ENCODE results near the gene MAIP1. TPM values are rescaled to one million over a fixed set of nuclear protein-coding genes. Genes with fewer than 3 reads are reported as not detected.
"Not testable (repeated sequence)": the region's sequence is repeated elsewhere in the genome, so short reads cannot be mapped to it uniquely, and the experiment has no call there.

MAIP1 gene, protein sequence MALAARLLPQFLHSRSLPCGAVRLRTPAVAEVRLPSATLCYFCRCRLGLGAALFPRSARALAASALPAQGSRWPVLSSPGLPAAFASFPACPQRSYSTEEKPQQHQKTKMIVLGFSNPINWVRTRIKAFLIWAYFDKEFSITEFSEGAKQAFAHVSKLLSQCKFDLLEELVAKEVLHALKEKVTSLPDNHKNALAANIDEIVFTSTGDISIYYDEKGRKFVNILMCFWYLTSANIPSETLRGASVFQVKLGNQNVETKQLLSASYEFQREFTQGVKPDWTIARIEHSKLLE
- total RNA-seq, result 21.9 TPM

DNA sequence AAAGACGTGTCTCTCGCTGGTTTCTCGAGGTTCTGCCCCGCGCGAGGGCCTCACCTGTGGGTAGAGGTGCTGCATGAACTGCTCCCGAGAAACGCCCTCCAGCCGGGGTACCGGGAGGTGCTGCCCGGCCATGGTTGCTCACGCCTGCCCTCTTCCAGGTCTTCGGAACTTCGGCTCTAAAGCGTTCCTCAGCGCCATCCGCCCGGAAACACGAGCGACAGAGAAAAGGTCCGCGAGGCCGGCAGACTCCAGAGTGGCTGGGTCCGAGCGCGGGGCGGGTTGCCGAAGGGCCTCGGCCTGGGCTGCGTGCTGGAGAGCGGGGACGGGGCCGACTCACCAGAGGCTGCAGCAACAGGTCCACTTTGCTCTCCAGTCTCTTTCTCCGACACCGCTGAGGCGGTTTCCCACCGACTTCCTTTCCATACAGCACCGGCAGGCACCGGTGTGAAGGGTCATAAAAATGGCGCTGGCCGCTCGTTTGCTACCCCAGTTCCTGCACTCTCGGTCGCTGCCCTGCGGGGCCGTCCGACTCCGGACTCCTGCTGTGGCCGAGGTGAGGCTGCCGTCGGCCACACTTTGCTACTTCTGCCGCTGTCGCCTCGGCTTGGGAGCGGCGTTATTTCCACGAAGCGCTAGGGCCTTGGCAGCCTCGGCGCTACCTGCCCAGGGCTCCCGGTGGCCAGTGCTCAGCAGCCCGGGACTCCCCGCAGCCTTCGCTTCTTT, at the start of gene MAIP1, which contains the start of gene TYW5:
Gene MAIP1, plus strand, starts transcription at position 244 of the 723 bp plus-strand sequence. Its CDS starts 217 bp downstream, at position 461.
Gene TYW5, minus strand, starts transcription at position 153 of the 723 bp plus-strand sequence. Its CDS starts 21 bp downstream, at position 132.
- DNase-seq (ENCODE audit: low spot score), result peak; percentile 82

DNA sequence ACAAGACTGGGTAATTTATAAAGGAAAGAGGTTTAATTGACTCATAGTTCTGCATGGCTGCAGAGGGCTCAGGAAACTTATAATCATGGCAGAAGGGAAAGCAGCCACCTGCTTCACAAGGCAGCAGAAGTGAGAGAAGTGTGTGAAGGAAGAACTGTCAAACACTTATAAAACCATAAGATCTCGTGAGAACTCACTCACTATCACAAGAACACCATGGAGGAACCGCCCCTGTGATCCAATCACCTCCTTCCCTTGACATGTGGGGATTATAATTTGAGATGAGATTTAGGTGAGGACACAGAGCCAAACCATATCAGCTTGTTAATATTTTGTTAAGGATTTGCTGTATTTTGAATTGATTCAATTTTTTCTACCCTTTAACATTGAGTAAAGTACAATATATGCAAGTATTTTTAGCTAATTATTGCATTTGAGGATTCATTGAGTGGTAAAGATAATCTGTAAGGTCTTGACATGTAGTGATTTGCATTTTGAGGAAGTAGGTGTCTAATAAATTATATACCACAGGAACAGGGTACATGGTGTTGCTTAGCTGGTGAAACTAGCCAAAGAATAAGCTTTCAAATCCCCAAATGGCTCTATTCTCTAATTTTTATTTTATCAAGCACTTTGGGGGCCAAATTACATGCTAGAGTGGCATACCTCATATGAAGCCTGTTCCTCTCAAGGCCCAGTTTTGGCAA, 48.2 kb upstream of the MAIP1 start:
- no peak for DNase-seq (ENCODE audit: low spot score)

DNA sequence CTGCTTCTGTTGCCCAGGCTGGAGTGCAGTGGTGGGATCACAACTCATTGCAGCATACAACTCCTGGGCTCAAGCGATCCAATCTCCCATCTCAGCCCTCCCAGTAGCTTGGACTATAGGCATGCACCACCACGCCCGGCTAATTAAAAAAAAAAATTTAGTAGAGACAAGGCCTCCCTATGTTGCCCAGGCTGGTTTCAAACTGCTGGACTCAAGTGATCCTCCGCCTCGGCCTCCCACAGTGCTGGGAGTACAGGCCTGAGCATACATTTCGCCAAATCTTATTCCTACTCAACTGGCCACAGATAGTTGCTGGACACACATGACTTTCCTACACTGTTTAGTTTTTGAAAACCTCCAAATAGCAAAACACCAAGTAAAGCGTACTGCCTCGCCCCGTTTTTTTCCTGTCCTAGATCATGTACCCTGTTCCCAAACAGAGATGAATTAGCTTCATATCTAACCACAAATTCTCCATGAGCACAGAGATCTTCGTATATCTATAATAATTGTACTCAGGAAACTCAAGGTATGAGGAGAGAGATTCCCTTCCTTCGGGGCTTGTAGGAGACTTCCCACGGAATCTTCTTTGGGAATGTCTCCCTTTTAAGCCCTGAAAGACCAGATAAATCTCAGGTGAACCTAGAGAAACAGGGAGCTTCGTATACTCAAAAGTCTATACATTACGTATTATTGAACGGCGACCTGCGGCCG, 44.9 kb upstream of the MAIP1 start:
- DNase-seq (ENCODE audit: low spot score), result no peak

DNA sequence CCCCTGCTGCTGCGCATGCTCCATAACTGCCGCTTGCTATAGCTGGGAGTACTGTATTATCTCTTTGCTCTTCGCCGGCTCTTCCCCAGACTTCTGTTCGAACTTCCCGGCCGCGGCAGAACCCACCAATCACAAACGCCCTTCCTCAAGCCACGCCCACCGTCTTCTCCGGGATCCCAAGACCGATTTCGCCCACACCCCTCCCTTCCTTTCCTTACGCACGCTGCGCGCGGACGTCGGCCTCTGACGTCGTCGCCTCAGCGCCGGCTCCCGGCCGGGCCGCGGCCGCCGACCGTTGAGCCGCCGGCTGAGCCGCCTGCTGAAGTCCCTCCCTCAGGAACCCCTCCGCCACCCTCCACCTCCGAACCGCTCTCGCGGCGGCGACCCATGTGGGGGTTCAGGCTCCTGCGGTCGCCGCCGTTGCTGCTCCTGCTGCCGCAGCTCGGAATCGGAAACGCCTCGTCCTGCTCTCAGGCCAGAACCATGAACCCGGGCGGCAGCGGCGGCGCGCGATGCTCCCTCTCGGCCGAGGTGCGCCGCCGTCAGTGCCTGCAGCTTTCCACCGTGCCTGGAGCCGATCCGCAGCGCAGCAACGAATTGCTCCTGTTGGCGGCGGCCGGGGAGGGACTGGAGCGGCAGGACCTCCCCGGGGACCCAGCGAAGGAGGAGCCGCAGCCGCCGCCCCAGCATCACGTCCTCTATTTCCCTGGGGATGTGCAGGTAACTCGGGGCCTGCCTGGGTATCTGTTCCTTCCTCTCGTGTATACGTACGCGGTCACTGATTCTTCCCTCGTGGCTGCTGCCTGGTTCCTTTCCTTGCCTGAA, 44.1 kb upstream of the MAIP1 start, which contains the start of gene C2orf69:
Gene C2orf69, plus strand, starts transcription at position 242 of the 825 bp plus-strand sequence. Its CDS starts 146 bp downstream, at position 388.
- peak; percentile 98 for DNase-seq (ENCODE audit: low spot score)

DNA sequence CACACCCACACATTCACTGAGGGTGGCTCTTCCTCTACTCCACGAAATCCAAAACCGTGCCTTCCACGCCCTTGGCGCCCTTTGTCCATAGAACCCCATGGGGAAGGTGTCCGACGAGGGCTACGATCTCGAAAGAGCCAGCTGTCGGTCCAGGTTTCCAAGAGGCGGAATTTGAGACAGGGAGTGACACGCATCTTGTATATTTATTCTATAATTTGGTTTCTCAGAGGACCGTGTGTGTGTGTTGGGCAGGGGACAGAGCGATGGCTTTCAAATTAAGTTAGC, 43.6 kb upstream of the MAIP1 start:
- no peak for DNase-seq (ENCODE audit: low spot score)

DNA sequence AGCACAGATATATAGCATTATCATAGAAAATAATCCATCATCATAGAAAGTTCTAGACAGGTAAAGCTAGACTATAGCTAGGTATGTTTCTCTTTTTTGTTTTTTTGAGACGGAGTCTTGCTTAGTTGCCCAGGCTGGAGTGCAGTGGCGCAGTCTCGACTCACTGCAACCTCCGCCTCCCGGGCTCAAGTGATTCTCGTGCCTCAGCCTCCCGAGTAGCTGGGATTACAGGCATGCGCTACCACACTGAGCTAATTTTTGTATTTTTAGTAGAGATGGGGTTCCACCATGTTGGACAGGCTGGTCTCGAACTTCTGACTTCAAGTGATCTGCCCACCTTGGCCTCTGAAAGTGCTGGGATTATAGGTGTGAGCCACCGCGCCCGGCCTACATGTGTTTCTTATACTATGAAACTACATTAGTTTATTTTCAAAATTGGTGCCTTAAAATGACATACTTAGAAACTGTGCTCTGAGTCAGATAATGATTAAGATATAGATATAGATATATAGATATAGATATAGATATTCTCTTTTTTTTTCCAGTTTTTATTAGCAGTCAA, 42.7 kb upstream of the MAIP1 start:
- DNase-seq (ENCODE audit: low spot score), result not testable (repeated sequence)

DNA sequence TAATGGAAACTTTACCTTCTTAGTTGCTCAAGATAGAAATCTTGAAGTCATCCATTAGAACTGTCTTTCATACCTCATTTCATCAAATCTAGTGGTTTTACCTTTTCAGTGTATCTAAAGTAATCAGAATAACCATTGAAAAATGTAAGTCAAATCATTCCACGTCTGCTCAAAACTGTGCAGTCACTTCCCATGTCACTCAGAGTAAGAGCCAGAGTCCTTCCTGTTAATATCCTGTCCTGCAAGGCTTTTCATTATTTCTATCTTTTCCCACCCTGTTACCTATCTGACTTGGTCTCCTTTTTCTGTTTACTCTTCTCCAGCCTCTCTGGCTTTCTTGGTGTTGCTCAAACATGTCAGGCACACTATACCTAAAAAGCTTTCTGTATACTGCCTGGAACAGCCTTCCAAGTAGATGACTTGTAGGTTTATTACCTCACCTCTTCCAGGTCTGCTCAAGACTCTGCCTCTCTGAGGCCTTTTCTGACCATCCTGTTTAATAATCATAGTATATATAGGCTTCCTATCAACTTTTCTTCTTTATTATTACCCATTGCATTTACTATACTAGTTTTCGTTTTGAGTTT, 40.9 kb upstream of the MAIP1 start:
- no peak for DNase-seq (ENCODE audit: low spot score)

DNA sequence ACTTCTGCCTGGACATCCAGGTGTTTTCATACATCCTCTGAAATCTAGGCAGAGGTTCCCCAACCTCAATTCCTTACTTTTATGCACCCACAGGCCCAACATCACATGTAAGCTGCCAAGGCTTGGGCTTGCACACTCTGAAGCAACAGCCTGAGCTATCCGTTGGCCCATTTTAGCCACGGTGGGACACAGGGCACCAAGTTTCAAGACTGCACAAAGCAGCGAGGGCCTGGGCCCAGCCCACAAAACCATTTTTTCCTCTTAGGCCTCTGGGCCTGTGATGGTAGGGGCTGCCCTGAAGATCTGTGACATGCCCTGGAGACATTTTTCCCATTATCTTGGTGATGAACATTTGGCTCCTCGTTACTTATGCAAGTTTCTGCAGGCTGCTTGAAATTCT, 38.4 kb upstream of the MAIP1 start:
- no peak for DNase-seq (ENCODE audit: low spot score)

DNA sequence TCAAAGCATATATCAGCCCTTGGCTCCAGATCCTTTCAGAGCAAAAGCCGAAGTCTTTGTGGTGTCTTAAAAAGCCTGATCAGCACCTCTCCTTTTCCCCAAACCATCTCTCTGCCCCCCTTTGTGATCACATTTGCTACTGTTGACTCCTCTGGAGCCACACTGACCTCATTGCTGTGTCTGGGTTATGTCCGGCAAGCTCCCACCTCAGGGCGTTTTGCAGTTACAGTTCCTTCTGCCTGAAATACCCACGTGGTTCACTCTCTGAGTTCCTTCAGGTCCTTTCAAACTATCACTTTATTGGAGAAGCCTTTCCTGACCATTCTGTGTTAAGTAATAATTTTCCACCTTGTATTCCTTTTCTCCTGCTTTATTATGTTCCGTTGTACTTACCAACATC, 32.5 kb upstream of the MAIP1 start:
- no peak for DNase-seq (ENCODE audit: low spot score)

DNA sequence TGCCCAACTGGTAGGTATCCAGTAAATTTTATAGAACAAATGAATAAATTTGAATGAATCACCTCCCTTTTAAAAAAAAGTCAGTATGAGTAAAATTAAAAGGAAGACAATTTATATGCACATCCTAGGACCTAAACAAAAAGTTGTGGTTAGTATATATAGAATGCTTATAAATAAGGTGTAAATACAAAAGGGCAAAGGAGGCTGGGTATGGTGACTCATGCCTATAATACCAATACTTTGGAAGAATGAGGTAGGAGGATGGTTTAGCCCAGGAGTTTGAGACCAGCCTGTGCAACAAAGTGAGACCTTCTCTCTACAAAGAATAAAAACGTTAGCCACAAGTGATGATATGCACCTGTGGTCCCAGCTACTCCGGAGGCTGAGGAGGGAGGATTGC, 31.5 kb upstream of the MAIP1 start:
- no peak for DNase-seq (ENCODE audit: low spot score)

DNA sequence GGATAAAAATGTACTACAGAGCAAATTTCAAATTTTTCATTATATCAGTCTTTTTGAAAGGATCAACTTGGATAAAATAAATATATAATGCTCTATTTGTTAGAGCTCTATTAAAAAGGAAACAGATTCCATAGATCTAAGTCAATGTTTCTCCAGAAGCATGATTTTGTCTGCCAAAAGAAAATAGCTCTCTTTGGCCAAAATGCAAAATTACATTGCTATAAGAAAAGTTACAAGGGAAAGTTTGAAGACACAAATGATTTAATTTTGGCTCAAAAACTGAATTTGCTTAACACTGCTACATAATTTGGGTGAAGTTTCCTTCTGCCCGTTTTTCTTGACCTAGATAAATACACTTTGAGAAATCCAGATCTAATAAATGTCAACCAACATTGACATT, 28.6 kb upstream of the MAIP1 start:
- DNase-seq (ENCODE audit: low spot score), result no peak

DNA sequence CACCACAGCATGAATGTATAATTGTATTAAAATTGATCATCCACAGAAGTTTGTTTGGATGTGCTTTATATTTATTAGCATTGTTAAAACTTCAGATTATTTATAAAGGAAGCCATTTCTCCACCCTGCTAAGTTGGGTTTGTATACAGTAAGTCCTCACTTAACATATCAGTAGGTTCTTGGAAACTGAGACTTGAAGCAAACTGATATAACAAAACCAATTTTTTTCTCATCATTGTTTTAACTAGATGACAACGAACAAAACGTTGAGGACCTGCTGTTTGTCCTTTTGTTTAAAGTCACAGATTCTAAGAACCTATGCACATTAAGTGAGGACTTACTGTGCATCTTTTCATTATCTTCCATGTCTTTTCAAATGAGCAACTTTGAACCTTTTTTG, 27.2 kb upstream of the MAIP1 start:
- no peak for DNase-seq (ENCODE audit: low spot score)

DNA sequence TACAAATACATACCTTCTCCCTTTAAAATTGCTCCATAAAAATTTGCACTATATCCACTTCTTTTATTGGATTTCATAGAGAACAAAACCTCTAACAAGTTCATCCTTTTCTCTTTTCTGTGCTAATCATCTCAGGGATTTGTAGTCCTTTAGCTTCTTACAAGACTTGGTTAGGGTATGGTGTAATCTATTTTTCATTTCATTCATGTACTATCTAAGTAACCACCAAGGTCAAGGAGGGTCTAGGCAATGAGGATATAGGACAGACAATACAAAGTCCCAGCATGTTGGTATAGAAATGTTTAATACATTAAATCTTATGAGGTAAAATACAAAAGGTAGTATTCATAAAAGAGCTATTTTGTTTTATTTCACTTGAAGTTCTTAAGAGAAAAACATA, 26.8 kb upstream of the MAIP1 start:
- DNase-seq (ENCODE audit: low spot score), result no peak

DNA sequence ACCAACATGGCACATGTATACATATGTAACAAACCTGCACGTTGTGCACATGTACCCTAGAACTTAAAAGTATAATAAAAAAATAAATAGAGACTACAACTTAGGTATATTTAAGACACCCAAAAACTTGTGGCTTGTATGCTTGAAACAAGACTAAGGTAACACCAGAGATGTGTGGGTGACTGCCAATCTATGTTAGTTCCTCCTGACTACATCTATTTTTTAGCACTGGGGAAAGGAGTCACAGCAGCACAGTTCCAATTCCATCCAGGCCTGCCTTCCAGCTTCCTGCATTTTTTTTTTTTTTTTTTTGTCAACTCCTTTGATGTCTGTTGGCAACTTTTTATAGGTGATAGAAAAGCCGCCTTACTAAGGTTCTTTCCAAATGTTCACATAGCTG, 26.1 kb upstream of the MAIP1 start:
- no peak for DNase-seq (ENCODE audit: low spot score)

DNA sequence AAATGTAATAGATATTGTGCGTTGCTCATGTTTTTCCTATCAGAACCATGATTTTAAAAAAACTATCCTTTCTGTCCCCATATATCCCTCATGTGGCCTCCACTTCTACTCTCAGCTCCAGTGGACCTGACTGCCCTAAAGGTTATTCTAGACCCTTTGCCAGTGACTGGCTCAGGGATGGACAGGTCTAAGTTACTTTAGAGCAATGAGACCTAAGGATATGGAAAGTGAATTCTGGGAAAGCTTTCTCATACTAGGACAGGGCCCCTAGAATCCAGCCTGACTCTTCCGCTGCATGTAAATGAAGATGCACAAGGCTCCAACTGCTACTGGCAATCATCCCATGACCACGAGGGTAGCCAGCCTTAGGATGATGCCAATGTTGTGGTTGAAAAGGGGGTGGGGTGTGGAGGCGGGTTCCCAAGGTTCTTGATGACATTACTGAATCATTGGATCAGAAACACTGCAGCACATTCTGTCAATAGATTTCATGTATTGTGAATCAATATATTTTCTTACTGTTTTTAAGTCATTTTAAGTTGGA, 23.0 kb upstream of the MAIP1 start:
- DNase-seq (ENCODE audit: low spot score), result no peak

DNA sequence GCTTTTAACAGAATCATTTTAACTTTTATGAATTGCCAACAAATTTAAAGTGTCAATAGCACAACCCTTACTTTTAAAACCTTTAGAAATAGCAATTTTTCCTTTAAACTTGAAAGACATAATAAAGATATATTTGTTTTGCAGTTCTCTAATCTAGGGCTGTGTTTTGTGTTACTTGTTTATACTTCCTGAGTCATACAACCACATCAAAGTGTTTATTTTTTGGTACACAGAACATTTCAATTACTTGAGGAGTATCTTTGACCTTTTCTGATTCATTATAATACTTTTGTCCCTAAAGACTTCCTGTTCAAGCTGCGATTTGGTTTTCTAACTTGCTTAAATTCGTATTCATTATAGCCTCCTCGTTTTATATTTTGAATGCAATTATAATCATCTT, 21.9 kb upstream of the MAIP1 start:
- no peak for DNase-seq (ENCODE audit: low spot score)

DNA sequence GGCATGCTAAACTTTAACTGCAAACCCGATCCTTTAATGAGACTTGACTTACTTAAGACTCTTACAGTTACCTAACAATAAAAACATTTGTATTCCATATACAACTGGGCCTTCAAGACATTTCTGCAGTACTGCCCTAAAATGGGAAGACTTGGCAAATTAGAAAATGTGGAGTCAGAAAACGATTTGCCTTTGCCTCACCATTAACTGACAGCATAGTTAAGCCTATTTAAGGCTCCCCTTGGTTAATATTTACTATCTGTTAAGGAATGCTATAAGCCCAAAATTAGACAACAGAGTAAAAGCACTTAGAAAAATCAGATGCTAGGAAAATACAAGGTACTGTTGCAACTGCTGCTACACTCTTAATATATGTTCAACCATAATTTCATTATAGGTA, 18.8 kb upstream of the MAIP1 start:
- no peak for DNase-seq (ENCODE audit: low spot score)

DNA sequence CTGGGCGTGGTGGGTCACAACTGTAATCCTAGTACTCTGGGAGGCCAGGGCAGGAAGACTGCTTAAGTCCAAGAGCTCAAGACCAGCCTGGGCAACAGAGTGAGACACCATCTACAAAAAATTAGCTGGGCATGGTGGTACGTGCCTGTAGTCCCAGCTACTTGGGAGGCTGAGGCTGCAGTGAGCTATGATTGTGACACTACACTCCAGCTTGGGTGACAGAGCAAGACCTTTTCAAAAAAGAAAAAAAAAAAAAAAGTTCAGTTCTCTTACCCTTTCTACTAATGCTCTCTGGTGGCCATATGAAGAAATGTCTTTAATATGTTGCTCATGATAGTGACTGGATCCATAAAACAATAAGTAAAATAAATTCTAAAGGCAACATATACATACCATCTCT, 15.0 kb upstream of the MAIP1 start:
- no peak for DNase-seq (ENCODE audit: low spot score)

DNA sequence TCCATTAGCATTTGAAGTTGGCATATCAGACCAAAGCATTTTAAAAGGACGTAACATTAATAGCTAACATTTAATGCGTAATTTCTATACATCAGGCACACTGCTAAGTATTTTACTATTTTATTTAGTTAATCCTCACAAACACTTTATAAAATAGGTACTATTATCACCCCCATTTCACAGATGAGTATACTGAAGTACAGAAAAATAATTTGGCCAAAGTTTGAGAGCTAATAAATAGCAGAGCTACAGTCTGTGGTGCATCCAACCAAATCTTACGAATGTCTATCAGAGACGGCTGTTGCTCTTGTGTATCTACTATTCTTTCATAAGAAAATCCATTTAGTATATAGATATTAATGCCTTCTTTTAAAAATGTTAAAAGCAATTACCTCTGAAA, 12.0 kb upstream of the MAIP1 start:
- DNase-seq (ENCODE audit: low spot score), result no peak

DNA sequence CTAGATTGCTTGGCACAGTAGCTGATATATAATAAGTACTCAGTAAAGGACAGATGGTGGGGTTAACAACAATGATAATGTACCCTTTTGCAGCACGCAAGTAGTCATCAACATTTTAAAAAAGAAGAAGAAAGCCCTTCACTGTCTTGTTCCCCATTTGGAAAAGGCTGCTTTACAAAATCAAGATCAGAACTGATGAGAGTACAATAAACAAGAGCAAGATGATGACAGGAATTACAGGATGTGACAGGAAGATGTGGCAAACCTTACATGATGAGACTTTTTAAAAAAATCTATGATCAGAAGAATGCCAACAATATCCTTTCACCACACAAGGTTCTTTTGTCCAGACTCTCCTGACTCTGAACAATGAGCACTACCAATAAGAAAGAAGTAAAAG, 9.2 kb upstream of the MAIP1 start:
- no peak for DNase-seq (ENCODE audit: low spot score)

Measured in mucosa of gallbladder (tissue), 1 donor.